ENCODE results near the gene FOXL2NB. TPM values are rescaled to one million over a fixed set of nuclear protein-coding genes. Genes with fewer than 3 reads are reported as not detected.
A peak's percentile ranks its signal among the peaks of the same experiment; 100 is the strongest.

Gene FOXL2NB
- 1.4 and 2.6 TPM in 2 replicates for total RNA-seq (2014; rRNA removed; shearing (Covaris generic))

- DNase-seq (ENCODE audit: low read depth) = peak; percentile 64
These were observed at the start of gene FOXL2NB, which contains the start of gene FOXL2 for GRCh38 chr3:138946663-138947494. Gene FOXL2NB (plus strand): TSS chr3:138947217. CDS start chr3:138947365, 148 bp downstream. Gene FOXL2 (minus strand): TSS chr3:138947137. CDS start chr3:138946722, 415 bp downstream.

- DNase-seq (ENCODE audit: low read depth) = peak; percentile 35
These were observed 48.7 kb upstream of the FOXL2NB start for GRCh38 chr3:138898301-138898700.

GRCh38 chr3:138898708-138899107 is 48.3 kb upstream of the FOXL2NB start:
- DNase-seq (ENCODE audit: low read depth) = no peak

DNA sequence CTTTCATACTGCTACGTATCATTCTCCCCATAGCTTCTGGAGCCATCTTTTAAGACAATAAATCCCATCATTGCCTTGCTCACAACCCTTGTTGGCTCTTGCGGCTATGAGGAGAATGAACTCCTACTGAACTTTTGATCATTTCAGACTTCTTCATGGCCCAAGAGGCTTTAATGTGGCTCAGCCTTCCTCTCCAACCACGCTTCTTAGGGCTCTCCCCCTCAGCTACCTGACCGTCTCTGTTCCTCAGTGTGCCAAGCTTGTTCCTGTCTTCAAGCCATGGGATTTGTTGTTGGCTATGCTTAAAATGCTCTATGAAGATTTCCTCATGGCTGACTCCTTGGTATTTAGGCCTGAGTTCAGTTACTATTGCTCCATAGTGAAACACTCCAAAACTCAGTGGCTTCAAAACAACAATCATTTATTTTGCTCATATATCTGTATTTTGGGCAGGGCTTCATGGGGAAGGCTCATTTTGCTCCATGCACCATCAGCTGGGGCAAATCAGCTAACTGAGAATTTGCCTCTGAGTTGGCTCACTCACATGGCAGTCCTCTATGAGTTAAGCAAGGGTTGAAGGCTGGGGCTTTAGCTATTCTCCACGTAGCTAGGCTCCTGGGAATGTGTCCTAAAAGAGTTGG is 47.5 kb upstream of the FOXL2NB start:
- DNase-seq (ENCODE audit: low read depth) = no peak

DNA sequence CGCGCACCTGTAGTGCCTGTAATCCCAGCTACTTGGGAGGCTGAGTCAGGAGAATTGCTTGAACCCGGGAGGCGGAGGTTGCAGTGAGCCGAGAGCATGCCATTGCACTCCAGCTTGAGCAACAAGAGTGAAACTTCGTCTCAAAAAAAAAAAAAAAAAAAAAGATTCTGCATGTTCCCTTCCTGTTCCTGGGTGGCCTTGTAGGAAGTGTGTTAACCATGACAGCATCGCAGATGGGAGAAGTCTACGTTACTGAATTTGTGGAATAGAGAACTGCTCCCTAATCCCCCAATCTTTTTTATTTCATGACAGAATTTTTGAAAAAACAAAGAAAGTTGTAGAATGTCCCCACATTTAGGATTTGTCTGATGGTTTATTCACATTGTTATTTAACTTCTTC is 45.5 kb upstream of the FOXL2NB start:
- DNase-seq (ENCODE audit: low read depth) = no peak

DNA sequence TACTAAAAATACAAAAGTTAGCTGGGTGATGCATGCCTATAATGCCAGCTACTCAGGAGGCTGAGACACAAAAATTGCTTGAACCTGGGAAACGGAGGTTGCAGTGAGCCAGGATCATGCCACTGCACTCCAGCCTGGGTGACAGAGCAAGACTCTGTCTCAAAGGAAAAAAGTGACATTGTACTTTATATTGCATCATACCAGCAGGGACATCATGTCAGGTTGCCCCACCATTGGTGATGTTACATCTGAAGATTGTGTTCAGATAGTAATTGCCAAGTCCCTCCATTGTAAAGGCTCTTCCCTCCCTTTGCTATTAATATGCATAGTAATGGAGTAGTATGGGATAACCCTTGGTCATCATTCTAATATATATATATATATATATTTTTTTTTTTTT is 44.8 kb upstream of the FOXL2NB start:
- no peak for DNase-seq (ENCODE audit: low read depth)

DNA sequence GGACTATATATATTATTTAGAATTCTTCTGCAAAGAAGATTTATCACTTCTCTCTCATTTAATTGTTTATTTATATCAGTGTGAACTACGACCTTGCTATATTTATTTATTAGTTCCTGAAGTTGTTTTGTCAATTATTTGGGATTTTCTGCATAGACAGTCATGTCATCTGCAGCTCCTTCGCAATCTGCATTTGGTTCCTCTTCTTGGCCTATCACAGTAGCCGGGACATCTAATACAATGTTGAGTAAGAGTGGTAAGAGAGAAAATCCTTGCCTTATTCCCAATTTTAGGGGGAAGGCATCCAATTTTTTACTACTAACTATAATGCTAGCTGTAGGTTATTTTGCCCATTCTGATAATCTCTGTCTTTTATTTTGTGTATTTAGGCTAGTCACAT is 39.5 kb upstream of the FOXL2NB start:
- DNase-seq (ENCODE audit: low read depth) = no peak

GRCh38 chr3:138908846-138909245 is 38.2 kb upstream of the FOXL2NB start:
- no peak for DNase-seq (ENCODE audit: low read depth)

GRCh38 chr3:138909904-138910303 is 37.1 kb upstream of the FOXL2NB start:
- no peak for DNase-seq (ENCODE audit: low read depth)

GRCh38 chr3:138911621-138912020 is 35.4 kb upstream of the FOXL2NB start:
- no peak for DNase-seq (ENCODE audit: low read depth)

- DNase-seq (ENCODE audit: low read depth) = no peak
These were observed 34.8 kb upstream of the FOXL2NB start for GRCh38 chr3:138912237-138912636.

DNA sequence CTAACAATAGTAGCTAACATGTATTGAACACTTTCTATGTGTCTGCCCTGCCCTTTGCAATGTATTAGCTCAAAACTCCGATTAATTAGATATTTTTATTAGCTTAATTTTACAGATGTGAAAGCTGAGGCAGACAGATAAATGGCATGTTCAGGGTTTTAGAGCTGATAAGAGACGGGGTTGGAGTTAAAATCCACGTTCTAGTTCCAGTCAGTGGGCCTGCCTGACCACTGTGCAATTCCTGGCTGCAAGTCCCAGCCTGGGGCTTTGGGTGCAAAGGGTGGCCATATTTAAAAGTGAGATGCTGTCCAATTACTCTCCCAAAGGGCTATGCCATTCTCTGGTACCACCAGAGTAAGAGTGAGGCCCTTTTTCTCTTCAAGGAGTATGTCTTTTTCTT is 33.3 kb upstream of the FOXL2NB start:
- no peak for DNase-seq (ENCODE audit: low read depth)

- DNase-seq (ENCODE audit: low read depth) = peak; percentile 82
These were observed 32.0 kb upstream of the FOXL2NB start for GRCh38 chr3:138914870-138915502.

GRCh38 chr3:138915503-138916498 is 31.2 kb upstream of the FOXL2NB start:
- DNase-seq (ENCODE audit: low read depth) = peak; percentile 94

- peak; percentile 64 for DNase-seq (ENCODE audit: low read depth)
These were observed 30.2 kb upstream of the FOXL2NB start for GRCh38 chr3:138916824-138917223.

DNA sequence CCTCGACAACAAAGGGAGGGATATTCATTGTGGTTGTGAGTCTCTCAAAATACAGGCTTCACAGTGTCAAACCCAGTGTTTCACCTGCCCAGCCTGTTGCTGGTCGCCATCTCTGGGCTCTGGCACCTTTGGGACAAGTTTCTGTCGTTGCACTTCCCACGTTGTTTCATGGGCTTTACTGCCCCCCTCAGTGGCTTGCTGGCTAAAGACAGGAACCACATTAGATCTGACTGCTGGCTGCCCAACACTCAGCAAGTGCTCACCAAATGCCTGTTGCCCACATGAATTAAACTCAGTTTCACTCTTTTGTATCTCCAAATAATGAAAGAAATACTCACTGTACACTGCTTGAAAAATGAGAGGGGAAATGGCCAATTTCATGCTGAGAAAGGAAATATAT is 27.7 kb upstream of the FOXL2NB start:
- DNase-seq (ENCODE audit: low read depth) = no peak

DNA sequence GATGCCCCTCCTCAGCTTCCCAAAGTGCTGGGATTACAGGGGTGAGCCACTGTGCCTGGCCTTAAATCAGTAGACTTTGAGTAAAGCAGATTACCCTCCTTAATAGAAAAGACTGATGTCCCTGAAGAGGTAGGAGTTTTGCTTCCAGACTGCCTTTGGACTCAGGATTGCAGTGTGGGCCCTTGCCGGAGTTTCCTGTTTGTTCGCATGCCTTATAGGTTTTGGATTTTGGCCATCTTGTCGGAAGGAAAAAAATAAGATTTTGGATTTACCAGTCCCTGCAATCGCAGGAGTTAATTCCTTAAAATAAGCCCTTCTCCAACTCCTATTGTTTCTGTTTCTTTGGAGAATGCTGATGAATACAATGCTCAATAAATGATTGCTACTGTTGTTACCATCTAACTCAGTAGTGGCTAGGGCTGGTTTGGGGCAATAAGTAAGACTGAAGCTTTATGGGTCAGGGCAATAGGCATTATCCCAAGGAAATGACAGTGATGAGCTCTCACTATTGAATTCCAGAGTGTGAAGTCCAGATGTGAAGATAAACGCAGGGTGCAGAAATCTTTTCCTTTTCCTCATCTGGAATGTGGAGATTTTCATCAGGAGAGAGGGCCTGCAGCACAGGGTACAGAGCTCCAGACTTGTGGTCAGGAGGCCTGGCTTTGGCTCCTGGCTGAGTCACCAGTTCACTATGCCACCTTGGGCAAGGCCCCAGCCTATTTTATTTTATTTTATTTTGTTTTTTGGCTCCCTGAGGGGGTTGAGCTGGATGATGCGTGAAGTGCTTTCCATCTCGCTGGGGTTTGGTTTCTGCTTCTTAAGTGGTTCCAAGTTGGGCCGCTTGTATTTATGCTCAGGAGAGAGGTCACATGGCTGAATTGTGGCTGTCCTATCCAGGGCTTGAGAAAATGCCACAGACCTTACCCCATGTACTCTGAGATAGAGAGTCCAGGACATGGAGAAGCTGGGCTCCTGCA is 25.4 kb upstream of the FOXL2NB start:
- DNase-seq (ENCODE audit: low read depth) = peak; percentile 98

DNA sequence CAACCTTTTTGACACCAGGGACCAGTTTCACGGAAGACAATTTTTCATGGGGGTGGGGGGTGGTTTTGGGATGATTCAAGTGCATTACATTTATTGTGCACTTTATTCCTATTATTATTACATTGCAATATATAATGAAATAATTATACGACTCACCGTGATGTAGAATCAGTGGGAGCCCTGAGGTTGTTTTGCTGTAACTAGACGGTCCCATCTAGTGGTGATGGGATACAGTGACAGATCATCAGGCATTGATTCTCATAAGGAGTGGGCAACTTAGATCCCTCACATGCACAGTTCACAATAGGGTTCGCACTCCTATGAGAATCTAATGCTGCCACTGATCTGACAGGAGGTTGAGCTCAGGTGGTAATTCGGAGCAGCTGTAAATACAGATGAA is 24.6 kb upstream of the FOXL2NB start:
- peak; percentile 61 for DNase-seq (ENCODE audit: low read depth)

- DNase-seq (ENCODE audit: low read depth) = peak; percentile 86
These were observed 23.5 kb upstream of the FOXL2NB start for GRCh38 chr3:138923531-138923994.

Measured in M059J (cell line).